SK-N-SH (cell line): Measurements from ENCODE around the gene ATOSB. TPM values are rescaled to one million over a fixed set of nuclear protein-coding genes. Genes with fewer than 3 reads are reported as not detected.

Source experiments
- CTCF ChIA-PET: fragments of 300-600, 350-600 bp; formaldehyde crosslinking; extraction: SDS; loops from one replicate; lab custom pipeline; 2021; lab: Yijun Ruan, JAX
- POLR2A ChIA-PET: fragments of 350-600 bp; sonication (Branson Sonifier 250); formaldehyde crosslinking; extraction: SDS; loops from one replicate; lab custom pipeline; 2020; ENCODE audit warnings: antibody characterized with exemption, inconsistent platforms; lab: Yijun Ruan, JAX
- DNase-seq: peaks from one replicate; pipeline ENCODE4 v3.0.0; 2012
- H2AFZ ChIP-seq: fragments of 200-600 bp; sonication (generic); 2 replicates; pipeline ENCODE4 v1.8.1; 2016; ENCODE audit warnings: antibody characterized with exemption, mild to moderate bottlenecking, low read depth
- H3F3A ChIP-seq: fragments of 200-600 bp; sonication (generic); replicated peaks from 2 replicates; pipeline ENCODE3; 2016; ENCODE audit warnings: antibody characterized with exemption, mild to moderate bottlenecking; ENCODE audit not compliant: insufficient read depth
- H3K27ac ChIP-seq, 2 experiments: fragments of 200-500 bp in 1 of 2; fragments of 200-600 bp in 1 of 2; sonication (Bioruptor generic) in 1 of 2; sonication (generic), shearing (Covaris generic) in 1 of 2; 2 replicates each; pipeline versions ENCODE4 v1.5.1 to v1.6.1; 2014 to 2016; ENCODE audit warnings: low read depth in 2 of 2, inconsistent platforms in 1 of 2, low read length in 1 of 2, mild to moderate bottlenecking in 1 of 2, mixed read lengths in 1 of 2
- H3K27me3 ChIP-seq: fragments of 200-600 bp; sonication (generic), shearing (Covaris generic); 2 replicates; pipeline ENCODE4 v1.6.1; 2016; ENCODE audit warnings: mixed run types; ENCODE audit not compliant: insufficient read depth
- H3K36me3 ChIP-seq, 2 experiments: fragments of 200-500 bp in 1 of 2; fragments of 200-600 bp in 1 of 2; sonication (Bioruptor generic) in 1 of 2; sonication (generic) in 1 of 2; replicated peaks in 1 of 2; 2 replicates each; pipeline versions ENCODE3 to v1.5.1; 2014 to 2016; ENCODE audit warnings: low read length in 1 of 2, mild to moderate bottlenecking in 1 of 2; ENCODE audit not compliant: insufficient read depth in 2 of 2, control insufficient read depth in 1 of 2
- H3K4me1 ChIP-seq, 2 experiments: fragments of 200-500 bp in 1 of 2; fragments of 200-600 bp in 1 of 2; sonication (Bioruptor generic) in 1 of 2; sonication (generic), shearing (Covaris generic) in 1 of 2; 2 replicates each; pipeline versions ENCODE4 v1.5.1 to v1.6.1; 2014 to 2016; ENCODE audit warnings: low read depth in 1 of 2, low read length in 1 of 2, mixed run types in 1 of 2; ENCODE audit not compliant: insufficient read depth in 2 of 2, control insufficient read depth in 1 of 2
- H3K4me2 ChIP-seq: fragments of 200-600 bp; sonication (generic), shearing (Covaris generic); 2 replicates; pipeline ENCODE4 v1.6.1; 2017; ENCODE audit warnings: mixed run types
- H3K4me3 ChIP-seq, 2 experiments: fragments of 200-500 bp in 1 of 2; fragments of 200-600 bp in 1 of 2; sonication (Bioruptor generic) in 1 of 2; sonication (generic), shearing (Covaris generic) in 1 of 2; 2 replicates each; pipeline versions ENCODE4 v1.5.1 to v1.8.1; 2014 to 2016; ENCODE audit warnings: low read depth in 2 of 2, inconsistent platforms in 1 of 2, low read length in 1 of 2, mild to moderate bottlenecking in 1 of 2, mixed read lengths in 1 of 2, moderate library complexity in 1 of 2
- H3K79me2 ChIP-seq: fragments of 200-600 bp; sonication (generic); 2 replicates; pipeline ENCODE4 v1.8.1; 2017; ENCODE audit warnings: mild to moderate bottlenecking; ENCODE audit not compliant: insufficient read depth
- H3K9ac ChIP-seq: fragments of 200-600 bp; sonication (generic); 2 replicates; pipeline ENCODE4 v1.6.1; 2017; ENCODE audit warnings: mixed run types
- H3K9me2 ChIP-seq: fragments of 200-600 bp; sonication (generic); 2 replicates; pipeline ENCODE4 v1.6.1; 2017; ENCODE audit warnings: mixed run types
- H3K9me3 ChIP-seq: fragments of 200-600 bp; sonication (generic); 2 replicates; pipeline ENCODE4 v1.6.1; 2017; ENCODE audit warnings: mixed run types, mild to moderate bottlenecking, moderate library complexity
- H4K20me1 ChIP-seq: fragments of 200-600 bp; sonication (generic); 2 replicates; pipeline ENCODE4 v1.6.1; 2017; ENCODE audit warnings: mild to moderate bottlenecking, mixed run types; ENCODE audit not compliant: insufficient read depth
- CHD2 ChIP-seq: fragments of 150-350 bp; IDR thresholded peaks from 2 replicates; pipeline ENCODE4 v1.6.1; 2018; ENCODE audit warnings: low read length; ENCODE audit not compliant: partially characterized antibody
- ELF1 ChIP-seq: IDR thresholded peaks from 2 replicates; pipeline ENCODE4 v1.4.0; 2012
- EZH2phosphoT487 ChIP-seq: fragments of 200-600 bp; sonication (generic); IDR thresholded peaks from 2 replicates; pipeline ENCODE4 v1.6.1; 2017; ENCODE audit warnings: low read depth, mixed run types, mild to moderate bottlenecking, antibody characterized with exemption, moderate library complexity, borderline replicate concordance
- FOSL2 ChIP-seq: IDR thresholded peaks from 2 replicates; pipeline ENCODE4 v1.4.0; 2012; ENCODE audit warnings: low read depth, mild to moderate bottlenecking, moderate library complexity, borderline replicate concordance
- FOXJ3 ChIP-seq: sonication (generic); formaldehyde crosslinking; IDR thresholded peaks from 2 replicates; pipeline ENCODE4 v1.5.1; 2020; ENCODE audit warnings: mild to moderate bottlenecking, missing genetic modification reagents
- FOXM1 ChIP-seq: IDR thresholded peaks from 2 replicates; pipeline ENCODE4 v1.4.0; 2012; ENCODE audit warnings: low read depth, mild to moderate bottlenecking
- GABPA ChIP-seq: IDR thresholded peaks from 2 replicates; pipeline ENCODE4 v1.4.0; 2012; ENCODE audit warnings: low read depth, mild to moderate bottlenecking
- GATA2 ChIP-seq: sonication (generic); formaldehyde crosslinking; IDR thresholded peaks from 2 replicates; pipeline ENCODE4 v1.5.0; 2020; ENCODE audit warnings: mild to moderate bottlenecking, missing genetic modification reagents
- MEF2A ChIP-seq: IDR thresholded peaks from 2 replicates; pipeline ENCODE4 v1.4.0; 2012; ENCODE audit warnings: low read depth, borderline replicate concordance
- NRF1 ChIP-seq: IDR thresholded peaks from 2 replicates; pipeline ENCODE4 v1.6.1; 2012; ENCODE audit warnings: low read depth, mild to moderate bottlenecking, low read length
- POLR2AphosphoS5 ChIP-seq: IDR thresholded peaks from 2 replicates; pipeline ENCODE4 v1.6.1; 2012; ENCODE audit warnings: low read depth, low read length
- RAD21 ChIP-seq: IDR thresholded peaks from 2 replicates; pipeline ENCODE4 v1.6.1; 2012; ENCODE audit warnings: mild to moderate bottlenecking, low read length
- RCOR1 ChIP-seq: fragments of 150-350 bp; IDR thresholded peaks from 2 replicates; pipeline ENCODE4 v1.6.1; 2017; ENCODE audit warnings: antibody characterized with exemption, low read length
- RFX5 ChIP-seq: IDR thresholded peaks from 2 replicates; pipeline ENCODE4 v1.6.1; 2012; ENCODE audit warnings: mild to moderate bottlenecking, improper control_type of control experiment, low read length
- RXRA ChIP-seq: IDR thresholded peaks from 2 replicates; pipeline ENCODE4 v1.4.0; 2012; ENCODE audit warnings: low read depth, mild to moderate bottlenecking, borderline replicate concordance
- SIN3A ChIP-seq: IDR thresholded peaks from 2 replicates; pipeline ENCODE4 v1.6.1; 2012; ENCODE audit warnings: low read depth, mild to moderate bottlenecking, low read length, moderate library complexity, borderline replicate concordance
- TAF1 ChIP-seq: IDR thresholded peaks from 2 replicates; pipeline ENCODE4 v1.6.1; 2012; ENCODE audit warnings: low read depth, mild to moderate bottlenecking, low read length, moderate library complexity, borderline replicate concordance
- TCF12 ChIP-seq: IDR thresholded peaks from 2 replicates; pipeline ENCODE4 v1.4.0; 2012
- TEAD4 ChIP-seq: IDR thresholded peaks from 2 replicates; pipeline ENCODE4 v1.4.0; 2012; ENCODE audit warnings: mild to moderate bottlenecking, borderline replicate concordance; ENCODE audit not compliant: insufficient read depth
- YY1 ChIP-seq: IDR thresholded peaks from 2 replicates; pipeline ENCODE4 v1.4.0; 2012; ENCODE audit warnings: low read depth, mild to moderate bottlenecking
- WGBS: methylation state at CpG from one replicate; pipeline ENCODE4 v1.1.6; 2017; ENCODE audit warnings: low lambda C conversion rate; 5-methylcytosine and 5-hydroxymethylcytosine counted together
- polyA plus RNA-seq, 3 experiments: library from polyadenylated mRNA; depleted of rRNA; stranded (reverse); fragments of >200 nt; gene quantifications; 2 replicates each; pipeline ENCODE4 v1.2.3, GENCODE V29; 2012
- TF ChIP-seq, protein P1 (sequence below): IDR thresholded peaks from 2 replicates; pipeline ENCODE4 v1.4.0; 2012; ENCODE audit warnings: low read depth
- TF ChIP-seq, protein P2 (sequence below): fragments of 150-350 bp; IDR thresholded peaks from 2 replicates; pipeline ENCODE4 v1.6.1; 2017; ENCODE audit warnings: antibody characterized with exemption, low read length, low read depth, borderline replicate concordance
- TF ChIP-seq, protein P3 (sequence below): IDR thresholded peaks from 2 replicates; pipeline ENCODE4; 2012
- TF ChIP-seq, protein P4 (sequence below): IDR thresholded peaks from 2 replicates; pipeline ENCODE4 v1.4.0; 2012; ENCODE audit warnings: low read depth, borderline replicate concordance

ATOSB gene
- polyA plus RNA-seq, 1 of the 3 experiments (the other 2 are of a cell fraction), result 42.6 TPM

DNA sequence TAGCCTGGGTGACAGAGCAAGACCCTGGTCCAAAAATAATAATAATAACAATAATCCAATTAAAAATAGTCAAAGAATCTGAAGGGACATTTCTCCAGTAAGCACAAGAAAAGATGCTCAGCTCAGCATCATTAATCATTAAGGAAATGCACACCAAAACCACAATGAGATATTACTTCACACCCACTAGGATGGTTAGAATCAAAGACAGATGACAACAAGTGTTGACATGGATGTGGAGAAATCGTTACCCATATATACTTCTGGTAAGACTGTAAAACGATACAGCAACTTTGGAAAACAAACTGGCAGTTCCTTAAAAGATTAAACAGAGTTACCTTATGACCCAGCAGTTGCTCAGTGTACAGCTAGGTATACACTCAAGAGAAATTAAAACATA, 30.6 kb downstream of the ATOSB start (continued):
- no peak for TF ChIP-seq TEAD4
- TF ChIP-seq CHD2, result no peak
- no peak for TF ChIP-seq FOXJ3 (CRISPR knock-in tag)
- TF ChIP-seq RXRA, result no peak
- no peak for TF ChIP-seq ELF1
- TF ChIP-seq, protein P1, sequence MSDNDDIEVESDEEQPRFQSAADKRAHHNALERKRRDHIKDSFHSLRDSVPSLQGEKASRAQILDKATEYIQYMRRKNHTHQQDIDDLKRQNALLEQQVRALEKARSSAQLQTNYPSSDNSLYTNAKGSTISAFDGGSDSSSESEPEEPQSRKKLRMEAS, result no peak
- no peak for TF ChIP-seq NRF1

DNA sequence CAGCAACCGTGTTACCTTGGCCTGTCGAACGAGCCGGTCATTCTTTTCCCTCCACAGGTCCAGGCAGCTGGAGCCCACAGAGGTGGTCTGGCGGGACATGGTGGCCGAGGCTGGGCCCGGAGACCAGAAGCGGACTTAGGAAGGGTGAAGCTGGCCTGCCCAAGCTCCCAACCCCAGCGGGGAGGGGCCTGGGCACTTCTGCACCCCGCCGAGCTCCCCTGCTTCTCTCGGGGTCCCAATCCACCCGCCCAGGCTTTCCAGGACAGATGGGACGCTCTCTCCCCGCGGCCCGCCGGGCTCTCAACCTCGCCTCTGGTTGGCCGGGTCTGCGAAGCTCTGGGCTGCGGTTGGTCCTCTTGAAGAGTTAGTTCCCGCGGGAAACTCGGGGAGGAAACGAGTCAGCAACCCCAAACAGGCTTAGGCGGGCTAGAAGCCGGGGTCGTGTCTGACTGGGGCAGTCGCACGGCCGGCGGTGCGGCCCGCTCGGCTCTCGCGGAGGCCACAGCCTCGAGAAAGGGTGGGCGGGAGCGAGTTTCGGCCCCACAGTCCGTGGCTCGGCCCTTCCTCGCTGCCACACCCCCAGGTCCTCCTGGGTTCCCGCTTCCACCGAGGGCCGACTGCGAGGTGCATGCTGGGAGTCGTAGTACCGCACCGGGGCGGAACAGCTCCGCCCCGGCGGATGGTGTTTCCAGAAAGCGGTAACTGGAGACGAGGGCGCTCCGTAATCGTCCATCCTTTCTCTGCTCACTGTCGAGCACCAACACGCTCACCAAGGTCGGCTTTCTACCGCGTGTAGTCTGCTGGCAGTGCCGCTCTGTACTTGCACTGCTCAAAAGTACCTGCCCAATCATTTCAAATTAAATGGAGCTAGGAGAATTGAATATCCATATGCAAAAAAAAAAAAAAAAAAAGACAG, 36.0 kb downstream of the ATOSB start, which contains the start of gene FANCG:
Gene FANCG (minus strand): TSS at position 517 of the 916 bp plus-strand sequence. CDS start 418 bp downstream, at position 99.
- CTCF ChIA-PET, result interaction anchor here (0.6 to 5.1 kb wide), 13 partner anchors 8 to 578 kb away, joined by 3 to 55 read pairs (median 5); partner anchors contain the start of genes CCDC107, DNAJB5, PIGO and RMRP
- H3K9me3 ChIP-seq, result no peaks in the 10 kb centered on the region
- DNase-seq, result peak; percentile 94
- TF ChIP-seq RAD21 (no peak), FOXJ3 (CRISPR knock-in tag) (no peak), FOSL2 (no peak), EZH2phosphoT487 (no peak), POLR2AphosphoS5 (peak; percentile 91), RFX5 (no peak), TAF1 (peak; percentile 83), RCOR1 (no peak), TCF12 (peak; percentile 13; the same call in 1 of the 2 replicates), SIN3A (peak; percentile 16; the same call in 1 of the 2 replicates), MEF2A (no peak), ELF1 (peak; percentile 74), GATA2 (CRISPR knock-in tag) (no peak), GABPA (peak; percentile 70), RXRA (no peak), FOXM1 (no peak), YY1 (peak; percentile 45)
- TF ChIP-seq, protein P2, sequence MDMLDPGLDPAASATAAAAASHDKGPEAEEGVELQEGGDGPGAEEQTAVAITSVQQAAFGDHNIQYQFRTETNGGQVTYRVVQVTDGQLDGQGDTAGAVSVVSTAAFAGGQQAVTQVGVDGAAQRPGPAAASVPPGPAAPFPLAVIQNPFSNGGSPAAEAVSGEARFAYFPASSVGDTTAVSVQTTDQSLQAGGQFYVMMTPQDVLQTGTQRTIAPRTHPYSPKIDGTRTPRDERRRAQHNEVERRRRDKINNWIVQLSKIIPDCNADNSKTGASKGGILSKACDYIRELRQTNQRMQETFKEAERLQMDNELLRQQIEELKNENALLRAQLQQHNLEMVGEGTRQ, result no peak
- TF ChIP-seq, protein P3, sequence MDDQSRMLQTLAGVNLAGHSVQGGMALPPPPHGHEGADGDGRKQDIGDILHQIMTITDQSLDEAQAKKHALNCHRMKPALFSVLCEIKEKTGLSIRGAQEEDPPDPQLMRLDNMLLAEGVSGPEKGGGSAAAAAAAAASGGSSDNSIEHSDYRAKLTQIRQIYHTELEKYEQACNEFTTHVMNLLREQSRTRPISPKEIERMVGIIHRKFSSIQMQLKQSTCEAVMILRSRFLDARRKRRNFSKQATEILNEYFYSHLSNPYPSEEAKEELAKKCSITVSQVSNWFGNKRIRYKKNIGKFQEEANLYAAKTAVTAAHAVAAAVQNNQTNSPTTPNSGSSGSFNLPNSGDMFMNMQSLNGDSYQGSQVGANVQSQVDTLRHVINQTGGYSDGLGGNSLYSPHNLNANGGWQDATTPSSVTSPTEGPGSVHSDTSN, result no peak; the same call in 1 of the 2 replicates
- TF ChIP-seq, protein P4, sequence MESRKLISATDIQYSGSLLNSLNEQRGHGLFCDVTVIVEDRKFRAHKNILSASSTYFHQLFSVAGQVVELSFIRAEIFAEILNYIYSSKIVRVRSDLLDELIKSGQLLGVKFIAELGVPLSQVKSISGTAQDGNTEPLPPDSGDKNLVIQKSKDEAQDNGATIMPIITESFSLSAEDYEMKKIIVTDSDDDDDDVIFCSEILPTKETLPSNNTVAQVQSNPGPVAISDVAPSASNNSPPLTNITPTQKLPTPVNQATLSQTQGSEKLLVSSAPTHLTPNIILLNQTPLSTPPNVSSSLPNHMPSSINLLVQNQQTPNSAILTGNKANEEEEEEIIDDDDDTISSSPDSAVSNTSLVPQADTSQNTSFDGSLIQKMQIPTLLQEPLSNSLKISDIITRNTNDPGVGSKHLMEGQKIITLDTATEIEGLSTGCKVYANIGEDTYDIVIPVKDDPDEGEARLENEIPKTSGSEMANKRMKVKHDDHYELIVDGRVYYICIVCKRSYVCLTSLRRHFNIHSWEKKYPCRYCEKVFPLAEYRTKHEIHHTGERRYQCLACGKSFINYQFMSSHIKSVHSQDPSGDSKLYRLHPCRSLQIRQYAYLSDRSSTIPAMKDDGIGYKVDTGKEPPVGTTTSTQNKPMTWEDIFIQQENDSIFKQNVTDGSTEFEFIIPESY, result peak; percentile 86

More for the DNA sequence above, 36.0 kb downstream of the ATOSB start, which contains the start of gene FANCG:
- POLR2A ChIA-PET, result interaction anchor here (0.5 to 2.9 kb wide), 15 partner anchors 8 to 906 kb away, joined by 3 to 29 read pairs (median 4); partner anchors contain the start of genes ATOSB, DNAJB5, PIGO and RUSC2
- Histone ChIP-seq H3K4me2 (peak within 1 kb of the TSS; percentile 91), H4K20me1 (no peaks in the 10 kb centered on the region), H3K9me2 (no peaks in the 10 kb centered on the region), H3K27me3 (no peaks in the 10 kb centered on the region), H3K9ac (peak within 1 kb of the TSS; percentile 75), H2AFZ (peak within 1 kb of the TSS; percentile 97), H3K79me2 (peaks cover 29% of the 10 kb centered on the region), H3K27ac (peak within 1 kb of the TSS; percentile 64 to 88), H3K36me3 (peaks cover 3 to 22% of the 10 kb centered on the region in 2 experiments), H3F3A (peaks cover 5% of the 10 kb centered on the region), H3K4me1 (peaks cover 11 to 13% of the 10 kb centered on the region in 2 experiments; a peak in 1 of 4 replicates), H3K4me3 (peak within 1 kb of the TSS; percentile 68 to 74)
- WGBS, result under 1% methylated on average over 39 of the region's 67 CpGs
